OCI-LY7 (cell line): Measurements from ENCODE around the gene FBXL20. TPM values are rescaled to one million over a fixed set of nuclear protein-coding genes. Genes with fewer than 3 reads are reported as not detected.

Experiments
- BruUV-seq: library from RNA; stranded (reverse); fragments of 400-500 nt; replicated peaks from 2 replicates; lab custom pipeline; 2021; lab: Mats Ljungman, UMichigan
- CTCF ChIA-PET: fragments of 300-600 bp; sonication (Branson Sonifier 250); formaldehyde crosslinking; loops from one replicate; lab custom pipeline; 2022; ENCODE audit warnings: antibody characterized with exemption; ENCODE audit not compliant: unreplicated experiment; lab: Charles Lee
- POLR2A ChIA-PET: fragments of 300-600 bp; sonication (Branson Sonifier 250); formaldehyde crosslinking; loops from one replicate; lab custom pipeline; 2022; ENCODE audit warnings: antibody characterized with exemption; lab: Charles Lee
- DNase-seq: peaks from one replicate; pipeline ENCODE4 v3.0.0-alpha.2; 2015; ENCODE audit warnings: low spot score
- H2AFZ ChIP-seq: fragments of 200-600 bp; sonication (generic), shearing (Covaris generic); 2 replicates; pipeline ENCODE4 v1.6.1; 2014; ENCODE audit warnings: mild to moderate bottlenecking, antibody characterized with exemption, low read length, moderate library complexity
- H3K27ac ChIP-seq: fragments of 200-600 bp; sonication (generic); 2 replicates; pipeline ENCODE4 v1.5.1; 2014; ENCODE audit warnings: mixed run types, low read depth, mild to moderate bottlenecking, moderate library complexity, low read length, inconsistent platforms; ENCODE audit not compliant: poor library complexity, severe bottlenecking
- H3K36me3 ChIP-seq: fragments of 200-600 bp; sonication (generic); 2 replicates; pipeline ENCODE4 v1.6.1; 2014; ENCODE audit warnings: mild to moderate bottlenecking, antibody characterized with exemption, low read length, moderate library complexity, mixed read lengths; ENCODE audit not compliant: insufficient read depth
- H3K4me1 ChIP-seq: fragments of 200-600 bp; sonication (generic); 2 replicates; pipeline ENCODE4 v1.5.1; 2014; ENCODE audit warnings: mild to moderate bottlenecking, low read length; ENCODE audit not compliant: insufficient read depth, poor library complexity, severe bottlenecking
- H3K4me2 ChIP-seq: fragments of 200-600 bp; sonication (generic); 2 replicates; pipeline ENCODE4 v1.6.1; 2014; ENCODE audit warnings: mild to moderate bottlenecking, low read length
- H3K4me3 ChIP-seq: fragments of 200-600 bp; sonication (generic); 2 replicates; pipeline ENCODE4 v1.5.1; 2014; ENCODE audit warnings: mild to moderate bottlenecking, low read depth, low read length; ENCODE audit not compliant: poor library complexity, severe bottlenecking
- H3K79me2 ChIP-seq: fragments of 200-600 bp; sonication (generic); 2 replicates; pipeline ENCODE4 v1.6.1; 2016; ENCODE audit warnings: low read depth, mild to moderate bottlenecking, low read length, moderate library complexity, mixed read lengths; ENCODE audit not compliant: insufficient read depth
- H3K9me2 ChIP-seq: fragments of 200-600 bp; sonication (generic); 2 replicates; pipeline ENCODE4 v1.6.1; 2016; ENCODE audit warnings: mild to moderate bottlenecking, low read length, mixed read lengths; ENCODE audit not compliant: insufficient read depth
- H3K9me3 ChIP-seq: fragments of 200-600 bp; sonication (generic); 2 replicates; pipeline ENCODE4 v1.6.1; 2014; ENCODE audit warnings: mild to moderate bottlenecking, mixed run types, low read length, mixed read lengths
- H4K20me1 ChIP-seq: fragments of 200-600 bp; sonication (generic); 2 replicates; pipeline ENCODE4 v1.6.1; 2014; ENCODE audit warnings: mild to moderate bottlenecking, antibody characterized with exemption, low read length, moderate library complexity, mixed read lengths; ENCODE audit not compliant: insufficient read depth
- CTCF ChIP-seq: fragments of 200-600 bp; sonication (generic); conservative IDR thresholded peaks from 2 replicates; pipeline ENCODE4 v1.5.1; 2014; ENCODE audit warnings: mild to moderate bottlenecking, antibody characterized with exemption, low read length, moderate library complexity, mixed read lengths
- EZH2phosphoT487 ChIP-seq: fragments of 200-600 bp; sonication (generic); IDR thresholded peaks from 2 replicates; pipeline ENCODE4 v1.6.1; 2018; ENCODE audit warnings: low read depth, borderline replicate concordance, mild to moderate bottlenecking, mixed run types, antibody characterized with exemption, low read length, moderate library complexity, mixed read lengths
- intact Hi-C: fragments of 100-400 bp; cut with micrococcal nuclease; formaldehyde crosslinking; loops from one replicate; pipeline ENCODE4 v1.10.0; 2022; ENCODE audit not compliant: unreplicated experiment
- total RNA-seq, 2 experiments: library from RNA; depleted of rRNA in 1 of 2; stranded (reverse); fragments of >200 nt in 1 of 2; shearing (Covaris generic) in 1 of 2; gene quantifications; 2 replicates each; pipeline ENCODE4 v1.2.3, GENCODE V29; 2014 to 2022

FBXL20 gene
- total RNA-seq, 2 experiments from 2014 or later: 2.1 to 12.2 TPM

GRCh38 chr17:39399791-39400190, 1.6 kb downstream of the FBXL20 start:
- H2AFZ ChIP-seq: no peak overlapping the region
- POLR2A ChIA-PET: interaction anchor here (0.6 to 0.7 kb wide), 2 partner anchors 20 to 47 kb away, joined by 3 to 4 read pairs; no protein-coding TSS in a partner anchor
- intact Hi-C loops: loop anchor here (10.0 kb wide), 1 partner anchor 125 kb away; no protein-coding TSS in a partner anchor
- BruUV-seq: TSS peak; percentile 33
- H3K9me2 ChIP-seq: no peaks in the 10 kb centered on the region
- H3K9me3 ChIP-seq: no peaks in the 10 kb centered on the region
- H3K36me3 ChIP-seq: peaks cover 4% of the 10 kb centered on the region; the same call in 1 of the 2 replicates
- CTCF ChIA-PET: interaction anchor here (0.5 kb wide), 1 partner anchor 228 kb away, joined by 6 read pairs; no protein-coding TSS in a partner anchor
- peak overlapping the region; percentile 71; the same call in 1 of the 2 replicates for H3K4me2 ChIP-seq
- H3K79me2 ChIP-seq: no peaks in the 10 kb centered on the region
- H3K4me1 ChIP-seq: peaks cover 10% of the 10 kb centered on the region
- H3K4me3 ChIP-seq: no peak overlapping the region
- H3K27ac ChIP-seq: no peak overlapping the region
- H4K20me1 ChIP-seq: no peaks in the 10 kb centered on the region; the same call in 1 of the 2 replicates
- DNase-seq: no peak
- TF ChIP-seq CTCF: no peak
- no peak for TF ChIP-seq EZH2phosphoT487

- H4K20me1 ChIP-seq: no peaks in the 10 kb centered on the region
- intact Hi-C loops: no loop called here
- H3K27ac ChIP-seq: no peak overlapping the region
- no peaks in the 10 kb centered on the region for H3K9me2 ChIP-seq
- H3K36me3 ChIP-seq: no peaks in the 10 kb centered on the region
- CTCF ChIA-PET: no interaction called here
- no peaks in the 10 kb centered on the region for H3K9me3 ChIP-seq
- peak; percentile 11 for DNase-seq
- POLR2A ChIA-PET: no interaction called here
- BruUV-seq: no TSS peak
- H3K4me2 ChIP-seq: no peak overlapping the region
- H3K4me1 ChIP-seq: no peaks in the 10 kb centered on the region
- TF ChIP-seq EZH2phosphoT487 (no peak), CTCF (peak; percentile 66)
- H2AFZ ChIP-seq: no peak overlapping the region
- H3K4me3 ChIP-seq: no peak overlapping the region
- no peaks in the 10 kb centered on the region for H3K79me2 ChIP-seq
These were observed 7.7 kb downstream of the FBXL20 start for GRCh38 chr17:39393736-39394135.

- Histone ChIP-seq H3K79me2 (no peaks in the 10 kb centered on the region), H2AFZ (no peak overlapping the region), H3K9me2 (no peaks in the 10 kb centered on the region), H3K27ac (no peak overlapping the region), H4K20me1 (no peaks in the 10 kb centered on the region), H3K4me1 (no peaks in the 10 kb centered on the region), H3K36me3 (no peaks in the 10 kb centered on the region), H3K4me3 (no peak overlapping the region), H3K9me3 (no peaks in the 10 kb centered on the region), H3K4me2 (no peak overlapping the region)
- BruUV-seq: no TSS peak
- intact Hi-C loops: no loop called here
- DNase-seq: no peak
- ChIA-PET POLR2A (no interaction called here), CTCF (no interaction called here)
- no peak for TF ChIP-seq CTCF
- TF ChIP-seq EZH2phosphoT487: no peak
These were observed 10.0 kb downstream of the FBXL20 start for GRCh38 chr17:39391448-39391847.
